RWPE1 (cell line): ENCODE data around the gene CHMP5.

Source experiments
- CTCF ChIA-PET: fragments of 350-600 bp; sonication (Branson Sonifier 250); formaldehyde crosslinking; extraction: SDS; loops from one replicate; lab custom pipeline; 2021; lab: Yijun Ruan, JAX
- POLR2A ChIA-PET: fragments of 400-600 bp; formaldehyde crosslinking; extraction: SDS; loops from one replicate; lab custom pipeline; 2020; ENCODE audit warnings: antibody characterized with exemption; ENCODE audit not compliant: low non-redundant PET; lab: Yijun Ruan, JAX
- DNase-seq: peaks from one replicate; pipeline ENCODE4 v3.0.0; 2012; ENCODE audit warnings: low spot score
- H3K27ac ChIP-seq: fragments of 450-650 bp; 2 replicates; pipeline ENCODE4 v1.5.1; 2017
- TF ChIP-seq, protein P1 (sequence below): fragments of 450-650 bp; conservative IDR thresholded peaks from 2 replicates; pipeline ENCODE4 v1.5.1; 2017; ENCODE audit warnings: low read depth, mild to moderate bottlenecking

CHMP5 gene

DNA sequence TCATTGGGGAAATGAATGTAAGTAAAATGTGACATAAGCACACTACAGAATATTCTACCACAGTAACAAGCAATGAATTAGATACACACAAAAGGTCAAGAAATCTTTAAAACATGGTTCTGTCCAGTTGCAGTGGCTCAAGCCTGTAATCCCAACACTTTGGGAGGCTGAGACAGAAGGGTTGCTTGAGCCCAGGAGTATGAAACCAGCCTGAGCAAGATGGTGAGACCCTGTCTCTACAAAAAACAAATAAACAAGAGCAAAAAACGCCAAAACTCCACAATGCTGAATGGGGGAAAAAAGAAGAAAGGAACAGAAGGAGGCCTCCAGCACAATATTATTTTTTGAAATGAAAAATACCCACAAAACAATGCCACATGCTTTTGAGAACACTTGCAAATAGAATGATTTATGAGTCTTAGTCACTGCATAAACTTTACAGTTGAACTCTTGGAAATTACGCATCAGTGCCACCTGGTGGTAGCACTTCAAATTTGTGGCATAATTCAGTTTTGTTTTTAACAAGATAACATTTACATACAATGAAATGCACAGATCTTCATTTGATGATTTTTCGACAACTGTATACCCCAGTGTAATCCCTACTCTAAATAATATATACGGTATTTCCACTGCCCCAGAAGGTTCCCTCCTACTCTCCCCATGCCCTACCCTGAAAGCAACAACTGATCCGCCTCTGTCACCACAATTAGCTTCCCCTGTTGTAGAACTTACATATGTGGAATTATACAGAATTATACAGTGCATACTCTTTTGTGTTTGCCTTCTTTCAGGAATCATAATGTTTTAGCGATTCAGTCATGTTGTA, 39.3 kb upstream of the CHMP5 start:
- peak; percentile 60 for DNase-seq
- H3K27ac ChIP-seq = peak overlapping the region; percentile 37
- TF ChIP-seq, protein P1, sequence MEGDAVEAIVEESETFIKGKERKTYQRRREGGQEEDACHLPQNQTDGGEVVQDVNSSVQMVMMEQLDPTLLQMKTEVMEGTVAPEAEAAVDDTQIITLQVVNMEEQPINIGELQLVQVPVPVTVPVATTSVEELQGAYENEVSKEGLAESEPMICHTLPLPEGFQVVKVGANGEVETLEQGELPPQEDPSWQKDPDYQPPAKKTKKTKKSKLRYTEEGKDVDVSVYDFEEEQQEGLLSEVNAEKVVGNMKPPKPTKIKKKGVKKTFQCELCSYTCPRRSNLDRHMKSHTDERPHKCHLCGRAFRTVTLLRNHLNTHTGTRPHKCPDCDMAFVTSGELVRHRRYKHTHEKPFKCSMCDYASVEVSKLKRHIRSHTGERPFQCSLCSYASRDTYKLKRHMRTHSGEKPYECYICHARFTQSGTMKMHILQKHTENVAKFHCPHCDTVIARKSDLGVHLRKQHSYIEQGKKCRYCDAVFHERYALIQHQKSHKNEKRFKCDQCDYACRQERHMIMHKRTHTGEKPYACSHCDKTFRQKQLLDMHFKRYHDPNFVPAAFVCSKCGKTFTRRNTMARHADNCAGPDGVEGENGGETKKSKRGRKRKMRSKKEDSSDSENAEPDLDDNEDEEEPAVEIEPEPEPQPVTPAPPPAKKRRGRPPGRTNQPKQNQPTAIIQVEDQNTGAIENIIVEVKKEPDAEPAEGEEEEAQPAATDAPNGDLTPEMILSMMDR = peak; percentile 92
- CTCF ChIA-PET = interaction anchor here (0.5 to 1.2 kb wide), 11 partner anchors 17 to 995 kb away, joined by 3 to 4 read pairs (median 3); no protein-coding TSS in a partner anchor
- POLR2A ChIA-PET = interaction anchor here (0.7 kb wide), 1 partner anchor 350 kb away, joined by 4 read pairs; no protein-coding TSS in a partner anchor

DNA sequence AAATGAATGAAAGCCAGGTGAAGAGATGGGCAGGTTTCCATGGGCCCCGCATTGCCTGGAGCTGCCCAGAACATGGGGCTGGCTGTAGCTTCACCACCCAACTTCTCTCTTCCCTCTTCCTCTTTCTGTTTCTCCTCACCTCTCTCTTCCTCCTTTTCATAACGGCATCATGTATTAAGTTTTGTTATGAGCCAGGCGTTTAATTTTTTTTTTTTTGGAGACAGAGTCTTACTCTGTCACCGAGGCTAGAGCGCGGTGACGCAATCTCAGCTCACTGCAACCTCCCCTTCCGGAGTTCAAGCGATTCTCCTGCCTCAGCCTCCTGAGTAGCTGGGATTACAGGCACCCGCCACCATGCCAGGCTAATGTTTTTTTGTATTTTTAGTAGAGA, 37.8 kb upstream of the CHMP5 start:
- peak overlapping the region; percentile 83; the same call in 1 of the 2 replicates for H3K27ac ChIP-seq
- TF ChIP-seq, protein P1 = no peak
- ChIA-PET POLR2A (interaction anchor here (0.8 kb wide), 1 partner anchor 151 kb away, joined by 3 read pairs; the partner anchor contains the start of gene SMU1), CTCF (interaction anchor here (0.6 to 0.7 kb wide), 2 partner anchors 151 to 847 kb away, joined by 3 read pairs; partner anchors contain the start of gene SMU1)
- no peak for DNase-seq

DNA sequence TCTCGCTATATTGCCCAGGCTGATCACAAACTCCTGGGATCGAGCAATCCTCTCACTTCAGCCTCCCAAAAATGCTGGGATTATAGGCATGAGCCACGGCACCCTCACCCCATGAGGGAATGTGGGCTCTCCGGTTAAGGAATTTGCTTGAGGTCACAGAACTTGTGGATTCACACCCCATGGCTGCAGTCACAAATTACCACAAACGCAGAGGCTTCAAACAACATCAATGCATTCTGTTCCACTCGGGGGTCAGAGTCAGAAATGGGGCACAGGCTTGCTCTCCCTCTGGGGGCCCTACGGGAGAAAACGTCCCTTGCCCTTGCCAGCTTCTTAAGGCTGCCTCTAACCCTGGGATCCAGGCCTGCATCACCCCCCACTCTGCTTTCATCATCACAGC, 37.1 kb upstream of the CHMP5 start:
- ChIA-PET CTCF (no interaction called here), POLR2A (no interaction called here)
- DNase-seq = no peak
- TF ChIP-seq, protein P1 = no peak
- peak overlapping the region; percentile 83 for H3K27ac ChIP-seq

DNA sequence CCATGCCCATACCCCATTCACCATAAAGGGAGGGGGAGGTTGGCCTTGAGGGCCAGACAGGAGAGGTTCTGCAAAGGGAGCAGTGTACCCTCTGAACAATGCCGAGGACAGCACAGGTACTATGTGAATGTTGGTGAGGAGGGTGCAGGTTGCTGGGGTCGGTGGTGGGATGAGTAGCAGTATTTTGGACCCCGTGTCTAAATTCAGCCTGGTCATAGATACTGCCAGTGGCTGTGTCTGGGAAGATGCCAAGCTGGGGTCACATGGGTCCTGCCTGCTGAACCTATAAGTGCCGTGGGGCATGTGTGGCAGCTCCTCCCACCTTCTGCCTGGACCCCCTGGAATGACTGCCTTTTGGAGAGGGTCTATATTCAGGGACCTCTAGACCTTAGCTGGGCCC, 36.2 kb upstream of the CHMP5 start:
- ChIA-PET POLR2A (no interaction called here), CTCF (interaction anchor here (0.6 to 1.0 kb wide), 3 partner anchors 61 to 496 kb away, joined by 3 to 7 read pairs (median 5); partner anchors contain the start of gene NFX1)
- H3K27ac ChIP-seq = peak overlapping the region; percentile 83
- DNase-seq = no peak
- TF ChIP-seq, protein P1 = no peak

DNA sequence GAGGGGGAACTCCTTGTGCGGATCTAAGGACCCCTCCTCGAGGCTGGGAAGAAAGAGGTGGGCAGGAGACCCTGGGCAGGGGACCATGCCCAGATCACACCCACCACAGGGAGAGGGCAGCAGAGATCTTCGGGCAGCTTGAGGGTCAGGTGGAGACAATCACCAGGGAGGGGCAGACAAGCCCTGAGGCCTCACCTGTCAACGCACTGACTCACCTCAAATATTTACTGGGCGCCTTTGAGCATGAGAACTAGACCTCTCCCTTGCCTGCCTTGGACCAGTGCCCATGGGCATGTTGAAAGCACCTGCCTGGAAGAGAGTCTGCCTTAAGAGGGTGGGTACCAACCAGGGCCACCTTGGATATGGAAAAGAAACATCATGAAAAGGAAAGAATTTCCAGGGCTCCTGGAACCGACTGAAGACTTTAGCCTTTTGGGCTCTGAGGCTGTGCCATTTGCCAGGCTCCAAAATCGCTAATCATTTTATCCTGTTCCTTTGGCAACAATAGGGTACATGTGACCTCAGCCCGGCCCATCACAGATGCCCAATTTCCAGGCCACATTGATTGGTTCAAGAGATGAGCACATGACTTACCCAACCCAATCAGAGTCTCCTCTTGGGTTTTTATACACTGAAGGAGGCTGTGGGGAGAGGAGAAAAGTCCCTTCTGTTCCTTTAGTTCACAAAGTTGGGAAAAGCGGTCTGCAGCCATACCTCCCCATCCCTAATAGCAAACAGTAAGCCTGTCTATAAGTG, 35.3 kb upstream of the CHMP5 start:
- peak; percentile 97 for DNase-seq
- ChIA-PET POLR2A (no interaction called here), CTCF (interaction anchor here (0.5 to 0.9 kb wide), 2 partner anchors 34 to 60 kb away, joined by 3 read pairs; partner anchors contain the start of gene NFX1)
- TF ChIP-seq, protein P1 = peak; percentile 100
- peak overlapping the region; percentile 83 for H3K27ac ChIP-seq
